Activated naive CD8-positive, alpha-beta T cell treated with anti-CD3 and anti-CD28 coated beads, Interleukin-2, amount 50 U/mL, for 24 hours (primary cell): ENCODE results near the gene PTRH1.
"Not testable (repeated sequence)": the region's sequence is repeated elsewhere in the genome, so short reads cannot be mapped to it uniquely, and the experiment has no call there.

ENCODE experiments used
- ATAC-seq: fragments of 150-1000 bp; cut with Tn5 transposase; one replicate; pipeline ENCODE4 v1.10.0; 2021
- DNase-seq: peaks from one replicate; pipeline ENCODE4 v3.0.0; 2021
- H3K27ac Mint-ChIP-seq: one replicate; pipeline ENCODE4 v1.8.0; 2021; ENCODE audit warnings: mild to moderate bottlenecking, mixed read lengths
- H3K27me3 Mint-ChIP-seq: one replicate; pipeline ENCODE4 v1.8.0; 2021; ENCODE audit warnings: mixed read lengths
- H3K36me3 Mint-ChIP-seq: one replicate; pipeline ENCODE4 v1.8.0; 2021; ENCODE audit warnings: low read depth, mixed read lengths
- H3K4me1 Mint-ChIP-seq: one replicate; pipeline ENCODE4 v1.8.0; 2021; ENCODE audit warnings: mixed read lengths
- H3K4me3 Mint-ChIP-seq: one replicate; pipeline ENCODE4 v1.8.0; 2021; ENCODE audit warnings: mild to moderate bottlenecking, moderate library complexity, mixed read lengths
- H3K9me3 Mint-ChIP-seq: one replicate; pipeline ENCODE4 v1.8.0; 2021; ENCODE audit warnings: mixed read lengths

Gene PTRH1, protein sequence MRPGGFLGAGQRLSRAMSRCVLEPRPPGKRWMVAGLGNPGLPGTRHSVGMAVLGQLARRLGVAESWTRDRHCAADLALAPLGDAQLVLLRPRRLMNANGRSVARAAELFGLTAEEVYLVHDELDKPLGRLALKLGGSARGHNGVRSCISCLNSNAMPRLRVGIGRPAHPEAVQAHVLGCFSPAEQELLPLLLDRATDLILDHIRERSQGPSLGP

DNA sequence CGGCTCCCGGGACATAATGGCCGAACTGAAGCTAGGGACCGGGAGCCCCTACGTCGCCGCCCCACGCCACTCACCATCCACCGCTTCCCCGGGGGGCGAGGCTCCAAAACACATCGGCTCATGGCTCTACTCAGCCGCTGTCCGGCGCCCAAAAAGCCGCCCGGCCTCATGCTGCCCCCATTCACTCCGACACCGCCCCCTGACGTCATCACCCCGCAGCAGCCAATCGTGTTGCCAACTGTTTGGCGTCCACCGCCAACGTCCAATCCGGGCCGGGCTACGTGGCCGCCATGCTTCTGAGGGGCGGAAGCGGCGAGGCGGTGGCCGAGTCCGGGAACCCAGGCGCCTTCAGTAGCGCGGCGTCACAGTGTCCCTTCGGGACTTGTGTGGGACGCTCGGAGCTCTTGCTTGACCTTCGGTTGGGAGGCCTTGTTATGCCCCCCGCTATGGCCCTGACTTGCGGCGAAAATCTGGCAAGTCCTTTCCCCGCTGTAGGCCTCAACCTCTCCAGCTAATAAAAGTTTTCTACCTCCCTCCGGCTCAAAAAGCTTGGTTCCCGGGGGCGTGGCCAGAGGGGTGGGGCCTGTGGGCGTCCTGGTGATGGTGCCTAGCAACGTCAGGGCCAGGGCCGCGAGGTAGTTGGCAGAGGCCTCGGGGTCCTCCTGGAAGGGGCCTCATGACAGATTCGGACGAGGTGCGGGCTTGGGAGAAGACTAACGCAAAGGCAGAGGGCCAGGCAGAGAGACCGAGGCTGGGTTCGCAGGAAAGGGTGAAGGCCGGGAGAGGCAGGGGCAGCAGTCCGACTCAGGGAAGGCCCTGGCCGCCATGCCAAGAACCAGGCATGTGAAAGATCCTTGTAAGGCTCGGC, at the start of gene PTRH1, which contains the start of gene TTC16:
Gene PTRH1 (minus strand): TSS at position 194 of the 868 bp plus-strand sequence. CDS start 24 bp downstream, at position 170.
Gene TTC16 (plus strand): TSS at position 610 of the 868 bp plus-strand sequence. CDS start 67 bp downstream, at position 677.
- no peaks in the 10 kb centered on the region for H3K27me3 Mint-ChIP-seq
- H3K4me1 Mint-ChIP-seq: peaks cover 34% of the 10 kb centered on the region
- ATAC-seq (peak; percentile 94), DNase-seq (peak; percentile 99)
- H3K4me3 Mint-ChIP-seq: peak within 1 kb of the TSS; percentile 91
- H3K9me3 Mint-ChIP-seq: no peaks in the 10 kb centered on the region
- peaks cover 4% of the 10 kb centered on the region for H3K36me3 Mint-ChIP-seq
- H3K27ac Mint-ChIP-seq: peak within 1 kb of the TSS; percentile 85

DNA sequence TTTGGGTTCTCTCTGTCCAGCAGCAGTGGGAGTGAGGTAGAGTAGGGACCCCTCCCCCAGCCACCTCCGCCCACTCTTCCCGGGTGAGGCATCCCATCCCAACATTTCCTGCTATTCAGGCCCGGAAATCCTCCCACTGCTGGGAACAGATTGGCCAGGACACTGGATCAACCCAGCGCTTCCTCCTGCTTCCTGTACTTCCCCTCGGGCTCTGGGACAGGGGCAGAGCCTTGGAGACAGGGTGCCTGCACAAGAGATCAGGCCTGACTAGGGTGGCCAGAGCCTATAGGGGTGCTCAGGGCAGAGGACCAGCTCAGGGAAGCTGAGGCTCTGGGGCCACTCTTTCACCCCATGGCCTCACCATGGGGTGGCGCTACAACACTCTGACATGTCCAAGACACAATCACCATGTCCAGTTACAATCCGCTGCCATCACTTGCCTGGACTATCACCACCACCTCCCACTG, 48.5 kb upstream of the PTRH1 start:
- Mint-ChIP-seq H3K9me3 (no peaks in the 10 kb centered on the region), H3K27ac (peak overlapping the region; percentile 62), H3K4me1 (peaks cover 53% of the 10 kb centered on the region), H3K4me3 (no peak overlapping the region), H3K36me3 (peaks cover 13% of the 10 kb centered on the region), H3K27me3 (no peaks in the 10 kb centered on the region)
- DNase-seq (peak; percentile 56), ATAC-seq (peak; percentile 66)

DNA sequence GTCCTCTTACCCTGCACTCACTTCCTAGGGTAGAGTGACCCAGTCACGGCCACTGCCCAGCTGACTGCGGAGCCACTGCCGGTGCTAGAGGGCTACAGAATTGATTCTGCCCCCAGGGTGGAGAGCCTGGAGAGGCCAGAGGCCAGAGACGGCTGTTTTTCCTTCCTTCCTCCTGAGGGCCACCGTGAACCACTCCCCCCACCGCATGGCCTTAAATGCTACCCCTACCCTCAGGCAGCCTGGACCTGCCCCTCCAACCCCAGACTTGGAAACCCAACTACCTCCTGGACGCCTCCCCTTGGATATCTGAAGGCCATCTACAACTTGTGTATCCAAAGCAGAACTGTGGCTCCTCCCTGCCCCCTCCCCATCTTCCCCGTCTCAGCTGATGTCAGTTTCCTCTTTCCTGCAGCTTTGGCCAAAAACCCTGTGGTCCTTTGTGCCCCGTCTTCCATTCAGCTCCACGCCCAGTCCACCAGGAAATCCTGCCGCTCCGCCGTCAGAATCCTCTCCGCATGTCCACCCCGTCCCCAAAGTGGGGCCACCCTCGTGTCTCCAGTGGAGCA, 46.7 kb upstream of the PTRH1 start:
- Mint-ChIP-seq H3K27ac (peak overlapping the region; percentile 62), H3K36me3 (peaks cover 10% of the 10 kb centered on the region), H3K9me3 (no peaks in the 10 kb centered on the region), H3K27me3 (no peaks in the 10 kb centered on the region), H3K4me1 (peaks cover 37% of the 10 kb centered on the region), H3K4me3 (no peak overlapping the region)
- ATAC-seq: no peak
- no peak for DNase-seq

DNA sequence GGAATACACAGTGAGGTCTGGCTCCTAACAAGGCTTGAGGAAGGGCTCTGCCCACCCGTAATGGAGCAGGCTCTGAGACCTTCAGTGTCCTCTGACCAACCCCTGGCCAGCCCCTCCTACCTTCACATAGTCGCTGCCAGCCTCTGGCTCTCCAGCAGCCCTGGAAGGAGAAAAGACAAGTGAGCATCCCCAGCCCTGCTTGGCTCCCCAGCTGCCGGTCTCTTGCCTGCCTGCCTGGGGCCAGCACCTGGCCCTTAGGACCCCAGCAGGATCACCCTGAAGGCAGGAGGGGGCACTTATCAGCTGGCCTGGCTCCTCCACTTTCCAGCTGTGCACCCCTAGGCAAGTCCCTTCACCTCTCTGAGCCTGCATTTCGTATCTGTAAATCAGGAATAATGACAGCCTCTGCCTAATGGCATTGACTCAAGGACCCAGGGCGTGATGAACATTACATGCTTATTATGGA, 46.1 kb upstream of the PTRH1 start:
- Mint-ChIP-seq H3K27me3 (no peaks in the 10 kb centered on the region), H3K4me3 (no peak overlapping the region), H3K9me3 (no peaks in the 10 kb centered on the region), H3K4me1 (peaks cover 31% of the 10 kb centered on the region), H3K27ac (no peak overlapping the region), H3K36me3 (peaks cover 10% of the 10 kb centered on the region)
- ATAC-seq (no peak), DNase-seq (no peak)

DNA sequence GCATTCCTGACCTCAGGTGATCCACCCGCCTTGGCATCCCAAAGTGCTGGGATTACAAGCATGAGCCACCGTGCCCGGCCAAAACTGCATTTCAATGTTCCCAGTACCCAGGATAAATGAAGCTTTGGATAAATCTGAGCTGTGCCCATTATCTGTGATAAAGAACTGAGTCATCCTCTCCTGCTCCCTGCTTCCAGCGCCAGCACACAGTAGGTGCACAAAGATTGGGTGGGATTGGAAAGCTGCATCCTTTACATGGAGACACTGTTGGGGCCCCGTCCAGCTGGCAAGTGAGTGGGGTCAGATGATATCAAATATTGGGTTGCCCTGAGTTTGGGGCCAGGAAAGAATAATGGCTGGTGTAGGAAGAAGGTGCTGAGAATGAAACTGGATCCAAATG, 45.6 kb upstream of the PTRH1 start:
- Mint-ChIP-seq H3K27ac (no peak overlapping the region), H3K4me1 (peaks cover 27% of the 10 kb centered on the region), H3K27me3 (no peaks in the 10 kb centered on the region), H3K36me3 (peaks cover 5% of the 10 kb centered on the region), H3K9me3 (no peaks in the 10 kb centered on the region), H3K4me3 (no peak overlapping the region)
- ATAC-seq: no peak
- no peak for DNase-seq

DNA sequence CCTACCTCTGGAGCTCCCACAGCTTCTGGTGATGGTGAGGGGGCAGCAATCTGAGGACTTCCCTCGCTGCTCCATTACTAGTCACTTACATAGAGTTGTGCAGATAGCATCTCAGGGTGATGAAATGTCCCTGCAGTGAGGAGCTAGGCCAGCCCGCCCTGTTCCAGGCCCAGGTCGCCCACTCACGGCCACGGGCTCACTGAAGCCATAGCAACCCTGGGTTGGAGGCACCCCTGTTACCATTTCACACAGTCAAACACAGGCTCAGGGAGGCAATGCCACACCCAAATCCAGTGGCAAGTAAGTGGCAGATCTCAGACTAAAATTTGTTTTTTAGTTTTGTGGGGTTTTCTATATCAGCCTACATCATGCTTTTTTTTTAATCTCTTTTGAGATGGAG, 43.4 kb upstream of the PTRH1 start:
- Mint-ChIP-seq H3K4me3 (no peak overlapping the region), H3K27me3 (no peaks in the 10 kb centered on the region), H3K9me3 (no peaks in the 10 kb centered on the region), H3K36me3 (peaks cover 3% of the 10 kb centered on the region), H3K4me1 (peaks cover 16% of the 10 kb centered on the region), H3K27ac (no peak overlapping the region)
- DNase-seq: no peak
- no peak for ATAC-seq

DNA sequence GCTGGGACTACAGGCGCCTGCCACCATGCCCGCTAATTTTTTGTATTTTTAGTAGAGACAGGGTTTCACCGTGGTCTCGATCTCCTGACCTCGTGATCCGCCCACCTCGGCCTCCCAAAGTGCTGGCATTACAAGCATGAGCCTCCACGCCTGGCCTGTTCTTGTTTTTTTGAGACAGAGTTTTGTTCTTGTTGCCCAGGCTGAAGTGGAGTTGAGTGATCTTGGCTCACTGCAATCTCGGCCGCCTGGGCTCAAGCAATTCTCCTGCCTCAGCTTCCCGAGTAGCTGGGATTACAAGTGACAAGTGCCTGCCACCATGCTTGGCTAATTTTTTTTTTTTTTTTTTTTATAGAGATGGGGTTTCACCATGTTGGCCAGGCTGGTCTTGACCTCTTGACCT, 41.3 kb upstream of the PTRH1 start:
- H3K27ac Mint-ChIP-seq, H3K36me3 Mint-ChIP-seq, DNase-seq, H3K27me3 Mint-ChIP-seq, H3K4me1 Mint-ChIP-seq, H3K9me3 Mint-ChIP-seq, ATAC-seq, H3K4me3 Mint-ChIP-seq: not testable (repeated sequence)

DNA sequence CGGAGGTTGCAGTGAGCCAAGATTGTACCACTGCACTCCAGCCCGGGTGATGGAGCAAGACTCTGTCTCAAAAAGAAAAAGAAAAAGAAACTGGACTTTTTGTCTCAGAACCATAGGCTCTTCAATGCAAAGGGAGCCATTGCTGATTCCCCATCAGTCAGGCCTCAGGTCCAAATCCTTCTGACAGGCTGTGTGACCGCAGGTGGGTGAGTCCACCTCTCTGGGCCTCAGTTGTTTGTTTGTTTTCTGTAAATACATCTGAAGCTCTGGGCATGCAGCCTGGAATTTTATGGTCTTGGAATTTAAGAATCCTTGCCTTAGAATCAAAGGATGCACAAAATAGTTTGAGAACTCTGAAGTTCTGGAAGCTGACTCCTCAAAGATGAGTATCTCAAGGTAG, 40.8 kb upstream of the PTRH1 start:
- Mint-ChIP-seq H3K27me3 (no peaks in the 10 kb centered on the region), H3K4me1 (peaks cover 2% of the 10 kb centered on the region), H3K9me3 (no peaks in the 10 kb centered on the region), H3K27ac (no peak overlapping the region), H3K4me3 (no peak overlapping the region), H3K36me3 (peaks cover 3% of the 10 kb centered on the region)
- DNase-seq: no peak
- ATAC-seq: no peak

DNA sequence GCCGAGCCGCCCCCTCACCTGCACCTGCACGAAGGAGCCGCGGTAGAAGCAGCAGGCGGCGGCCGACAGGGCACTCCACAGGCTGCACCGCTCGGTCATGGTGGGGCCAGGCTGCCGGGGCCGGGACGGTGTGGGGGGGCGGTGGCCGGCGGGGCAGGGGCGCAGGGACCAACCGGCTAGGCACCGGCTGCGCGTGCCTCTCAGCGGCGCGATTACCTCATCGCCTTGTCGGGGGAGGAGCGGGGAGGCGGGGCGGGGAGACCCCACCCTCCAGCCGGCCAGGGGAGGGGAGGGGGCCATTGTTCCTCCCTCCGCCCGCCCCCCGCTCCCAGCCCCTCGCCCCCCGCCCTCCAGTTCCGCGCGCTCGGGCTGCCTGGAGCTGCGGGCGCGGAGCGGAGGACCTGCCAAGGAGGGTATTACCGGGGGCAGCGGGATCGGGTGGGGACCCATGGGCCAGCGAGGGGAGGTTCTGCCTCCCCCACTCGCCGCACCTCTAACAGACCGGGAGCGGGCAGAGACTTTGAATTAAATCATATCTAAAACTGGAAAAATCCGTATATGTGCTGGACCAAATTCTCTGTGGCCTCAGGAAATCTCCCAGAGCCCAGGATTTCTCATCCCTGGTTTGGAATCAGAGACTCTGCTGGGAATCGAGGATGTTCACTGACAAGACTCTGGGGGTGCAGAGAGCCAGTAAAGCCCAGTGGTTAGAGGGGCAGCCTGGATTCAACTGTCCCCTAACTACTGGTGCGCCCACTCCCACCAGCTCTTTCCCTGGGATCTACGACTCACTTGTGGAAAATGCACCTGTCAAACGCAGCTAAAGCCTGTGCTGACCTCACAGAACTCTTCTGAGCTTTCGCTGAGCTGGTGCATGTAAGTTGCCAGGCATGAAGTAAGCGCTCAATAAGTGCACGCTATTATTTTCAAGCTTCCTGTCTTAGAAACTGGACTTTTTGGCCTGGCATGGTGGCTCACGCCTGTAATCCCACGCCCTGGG, 39.9 kb upstream of the PTRH1 start:
- Mint-ChIP-seq H3K4me3 (no peak overlapping the region), H3K27ac (no peak overlapping the region), H3K4me1 (peaks cover 2% of the 10 kb centered on the region), H3K9me3 (no peaks in the 10 kb centered on the region), H3K27me3 (no peaks in the 10 kb centered on the region), H3K36me3 (peaks cover 3% of the 10 kb centered on the region)
- DNase-seq: no peak
- ATAC-seq: no peak

DNA sequence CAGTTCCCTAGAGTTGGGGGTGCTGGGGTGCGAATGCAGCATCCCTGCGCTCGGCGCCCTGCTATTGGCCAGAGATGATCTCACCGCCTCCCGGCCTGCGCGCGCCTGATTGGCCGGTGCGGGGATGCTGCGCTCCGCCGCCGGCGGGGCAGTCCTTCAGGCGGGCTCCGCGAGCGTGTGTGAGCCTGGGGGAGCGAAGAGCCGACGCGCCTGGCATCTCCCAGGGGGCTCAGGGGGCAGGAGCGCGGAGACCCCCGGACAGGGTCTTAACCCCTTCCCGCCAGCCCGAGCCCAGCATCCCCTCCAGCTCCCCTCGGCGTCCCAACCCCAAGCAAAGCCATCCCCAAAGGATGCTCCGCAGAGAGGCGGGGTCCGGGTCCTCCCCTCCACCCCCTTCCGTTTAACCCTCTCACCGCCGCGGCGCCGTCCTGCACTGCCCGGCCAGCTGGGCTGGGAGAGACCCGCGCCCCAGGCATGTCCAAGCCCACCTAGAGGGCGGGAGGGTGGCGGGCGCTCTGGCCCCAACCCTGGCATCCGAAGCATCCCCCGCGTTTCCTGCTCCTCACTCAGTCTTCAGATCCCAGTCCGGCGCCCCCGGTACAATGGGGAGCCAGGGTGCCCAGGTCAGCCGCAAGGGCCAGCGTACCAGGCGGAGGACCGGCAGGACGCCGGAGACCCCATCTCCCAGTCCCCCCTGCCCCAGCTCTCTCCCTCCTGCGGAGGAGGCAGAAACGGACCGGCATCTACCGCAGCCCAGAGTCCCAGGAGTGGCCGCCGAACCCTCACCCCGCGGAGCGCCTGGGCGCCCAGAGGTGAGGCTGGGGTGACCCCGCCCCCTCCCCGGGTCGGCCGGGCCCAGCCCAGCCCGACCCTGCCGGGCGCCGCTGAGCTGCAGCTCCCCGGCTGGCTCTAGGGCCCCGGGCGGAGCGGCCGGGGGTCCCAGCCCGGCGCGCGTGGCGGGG, 38.9 kb upstream of the PTRH1 start:
- peaks cover 2% of the 10 kb centered on the region for H3K4me1 Mint-ChIP-seq
- no peak overlapping the region for H3K27ac Mint-ChIP-seq
- no peaks in the 10 kb centered on the region for H3K27me3 Mint-ChIP-seq
- no peaks in the 10 kb centered on the region for H3K9me3 Mint-ChIP-seq
- peaks cover 4% of the 10 kb centered on the region for H3K36me3 Mint-ChIP-seq
- DNase-seq: no peak
- H3K4me3 Mint-ChIP-seq: no peak overlapping the region
- ATAC-seq: no peak

DNA sequence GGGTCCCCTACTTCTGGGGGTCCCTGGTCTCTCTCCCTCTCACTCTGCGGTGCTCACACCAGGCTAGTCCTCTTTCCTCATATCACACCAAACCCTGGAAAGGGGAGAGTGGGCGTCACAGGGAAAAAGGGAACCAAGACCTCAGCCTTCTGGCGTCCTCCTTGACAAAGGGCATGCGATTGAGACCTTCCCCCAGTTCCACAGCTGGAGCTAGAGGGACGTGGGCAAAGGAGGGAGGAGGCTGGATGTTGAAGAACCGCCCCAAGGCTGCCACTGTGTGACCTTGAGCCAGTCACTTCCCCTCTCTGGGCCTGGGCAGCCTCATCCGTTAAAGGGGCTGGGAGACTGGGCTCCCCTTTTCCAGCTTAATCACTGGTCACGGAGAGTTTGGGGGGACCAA, 38.2 kb upstream of the PTRH1 start:
- DNase-seq: no peak
- H3K27me3 Mint-ChIP-seq: no peaks in the 10 kb centered on the region
- H3K4me1 Mint-ChIP-seq: no peaks in the 10 kb centered on the region
- H3K4me3 Mint-ChIP-seq: no peak overlapping the region
- no peak for ATAC-seq
- H3K36me3 Mint-ChIP-seq: peaks cover 7% of the 10 kb centered on the region
- no peaks in the 10 kb centered on the region for H3K9me3 Mint-ChIP-seq
- H3K27ac Mint-ChIP-seq: no peak overlapping the region

DNA sequence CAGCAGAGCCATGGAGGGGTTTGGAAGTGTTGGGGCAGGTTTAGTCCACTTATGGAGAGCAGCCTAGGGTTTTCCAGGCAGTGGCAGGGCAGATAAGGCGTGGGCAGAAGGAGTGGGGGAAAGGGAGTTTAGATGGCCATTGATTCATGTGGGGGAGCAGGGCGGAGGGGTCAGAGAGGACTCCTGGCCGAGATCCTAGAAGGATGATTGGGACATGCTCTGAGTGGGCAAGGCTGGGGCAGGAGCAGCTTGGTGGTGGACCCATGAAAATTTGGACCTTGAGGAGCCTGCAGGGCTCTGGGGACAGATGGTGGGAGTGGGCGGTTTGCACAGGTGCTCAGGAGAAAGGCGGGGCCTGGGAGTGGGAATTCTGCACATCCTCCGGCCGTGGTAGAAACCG, 37.7 kb upstream of the PTRH1 start:
- DNase-seq (no peak), ATAC-seq (no peak)
- no peak overlapping the region for H3K4me3 Mint-ChIP-seq
- peaks cover under 1% of the 10 kb centered on the region for H3K4me1 Mint-ChIP-seq
- H3K36me3 Mint-ChIP-seq: peaks cover 9% of the 10 kb centered on the region
- no peak overlapping the region for H3K27ac Mint-ChIP-seq
- H3K9me3 Mint-ChIP-seq: no peaks in the 10 kb centered on the region
- no peaks in the 10 kb centered on the region for H3K27me3 Mint-ChIP-seq
